HG03039 (cell line): ENCODE measurements around the gene ROBO2.
"Not testable (repeated sequence)": the region's sequence is repeated elsewhere in the genome, so short reads cannot be mapped to it uniquely, and the experiment has no call there.

ENCODE experiments used
- ATAC-seq: cut with Tn5 transposase; IDR thresholded peaks from one replicate; pipeline ENCODE4 v1.9.1; 2021; ENCODE audit warnings: mild to moderate bottlenecking, moderate library complexity; ENCODE audit not compliant: unreplicated experiment

The ROBO2 gene

GRCh38 chr3:77381431-77381830, 341.5 kb downstream of the ROBO2 start:
- ATAC-seq: no peak

- no peak for ATAC-seq
These were observed 352.3 kb downstream of the ROBO2 start for GRCh38 chr3:77392181-77392580.

DNA sequence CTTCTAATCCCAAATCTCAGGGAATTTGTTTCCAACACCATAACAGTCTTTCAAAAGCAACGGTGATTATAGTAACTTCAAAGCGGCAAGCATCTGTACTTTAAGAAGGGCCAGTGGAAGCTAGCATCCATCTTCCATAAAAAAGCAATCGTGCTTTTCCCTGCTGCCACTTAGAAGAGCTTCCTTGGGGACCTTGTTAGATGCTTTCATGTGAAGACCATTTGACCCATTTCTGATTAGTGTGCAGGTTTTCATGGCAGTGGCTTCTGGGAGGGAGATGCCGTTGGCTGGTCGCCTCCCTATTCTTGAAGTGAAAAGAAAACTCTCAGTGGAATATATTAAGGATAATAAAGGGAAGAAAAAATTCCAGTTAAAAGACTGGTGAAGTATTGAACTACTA, 354.1 kb downstream of the ROBO2 start:
- ATAC-seq: no peak

DNA sequence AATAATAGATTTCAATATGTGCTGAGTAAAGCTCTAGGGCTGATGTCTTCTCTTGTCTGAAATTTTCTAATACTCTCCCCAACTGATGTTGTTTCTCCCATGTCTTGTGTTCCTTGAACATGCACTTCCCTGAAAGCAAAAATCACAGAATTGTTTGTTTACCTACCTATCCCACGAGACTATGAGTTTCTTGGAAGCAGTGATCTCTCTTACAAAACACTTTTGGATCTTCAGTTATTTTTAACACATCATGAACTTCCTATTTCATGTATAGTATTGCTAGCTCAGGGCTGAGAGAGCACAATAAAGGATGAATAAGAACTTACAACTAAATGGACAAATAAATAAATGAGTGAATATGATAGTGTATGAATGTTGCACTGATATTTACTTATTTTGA, 365.0 kb downstream of the ROBO2 start:
- no peak for ATAC-seq

DNA sequence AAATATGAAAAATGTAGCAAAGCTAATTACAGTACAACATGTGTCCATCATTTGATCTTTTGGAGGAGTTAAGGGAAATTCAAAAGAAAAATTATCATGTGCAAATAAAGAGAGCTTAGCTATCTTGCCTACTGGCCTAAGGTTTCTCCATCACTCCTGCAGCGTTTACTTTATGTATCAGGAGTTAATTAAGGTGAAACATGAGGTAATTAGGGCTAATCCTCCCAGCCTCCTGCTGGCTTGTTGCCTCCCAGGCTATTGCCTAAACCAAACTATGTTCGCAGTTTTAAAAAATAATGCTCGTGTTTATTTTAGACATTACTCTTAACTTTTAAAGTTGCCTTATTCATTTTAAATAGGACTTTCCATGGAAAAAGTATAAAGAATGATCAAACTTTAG, 367.5 kb downstream of the ROBO2 start:
- ATAC-seq: no peak

DNA sequence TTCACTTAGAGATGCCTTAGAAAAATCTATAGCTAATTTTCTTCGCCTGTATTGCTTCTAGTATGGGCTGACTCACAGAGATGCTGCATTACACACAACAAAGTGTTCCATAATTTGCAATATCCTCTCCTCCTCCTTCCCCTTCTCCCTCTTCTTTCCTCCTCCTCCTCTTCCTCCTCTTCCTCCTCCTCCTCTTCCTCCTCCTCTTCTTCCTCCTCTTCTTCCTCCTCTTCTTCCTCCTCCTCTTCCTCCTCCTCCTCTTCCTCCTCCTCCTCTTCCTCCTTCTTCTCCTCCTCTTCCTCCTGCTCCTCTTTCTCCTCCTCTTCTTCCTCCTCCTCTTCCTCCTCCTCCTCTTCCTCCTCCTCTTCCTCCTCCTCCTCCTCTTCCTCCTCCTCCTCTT, 370.4 kb downstream of the ROBO2 start:
- not testable (repeated sequence) for ATAC-seq

DNA sequence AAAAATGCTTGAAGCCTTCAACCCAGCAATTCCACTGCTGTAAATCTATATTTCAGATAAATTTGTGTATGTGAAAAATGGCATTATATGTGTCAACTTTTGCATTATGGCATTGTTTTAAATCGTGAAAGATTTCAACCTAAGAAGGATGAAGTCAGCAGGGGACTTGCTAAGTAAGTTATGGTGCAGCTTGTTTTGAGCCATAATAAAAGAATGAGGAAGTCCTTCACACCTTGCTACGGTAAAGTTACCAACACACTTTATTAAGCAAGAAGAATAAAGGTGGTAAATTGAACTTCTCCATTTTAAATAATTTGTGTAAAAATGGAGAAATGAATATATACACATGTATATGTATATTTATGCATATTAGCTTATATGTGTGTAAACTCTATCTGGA, 371.4 kb downstream of the ROBO2 start:
- ATAC-seq: no peak

GRCh38 chr3:77412021-77412438, 372.1 kb downstream of the ROBO2 start:
- ATAC-seq: no peak

- no peak for ATAC-seq
These were observed 372.7 kb downstream of the ROBO2 start for GRCh38 chr3:77412584-77412983.

DNA sequence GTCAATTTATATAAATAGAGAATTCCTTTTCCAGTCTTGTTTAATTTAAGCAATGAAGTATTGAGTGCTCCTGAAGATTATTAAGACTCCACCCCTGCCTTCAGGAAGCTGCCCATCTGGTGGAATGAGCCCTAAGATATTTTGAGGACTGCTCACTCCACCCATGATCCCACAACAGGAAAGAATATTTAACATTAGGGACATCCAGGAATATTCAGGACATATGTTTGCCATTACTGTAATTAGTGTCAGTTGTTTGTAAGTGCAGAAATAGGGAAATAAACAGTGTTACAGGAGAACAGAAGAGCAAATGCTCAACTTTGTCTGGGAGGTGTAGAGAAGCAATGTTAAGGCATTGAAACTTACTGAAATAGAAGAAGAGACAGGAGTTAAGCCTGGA, 375.0 kb downstream of the ROBO2 start:
- no peak for ATAC-seq

- ATAC-seq: no peak
These were observed 380.4 kb downstream of the ROBO2 start for GRCh38 chr3:77420336-77420735.

DNA sequence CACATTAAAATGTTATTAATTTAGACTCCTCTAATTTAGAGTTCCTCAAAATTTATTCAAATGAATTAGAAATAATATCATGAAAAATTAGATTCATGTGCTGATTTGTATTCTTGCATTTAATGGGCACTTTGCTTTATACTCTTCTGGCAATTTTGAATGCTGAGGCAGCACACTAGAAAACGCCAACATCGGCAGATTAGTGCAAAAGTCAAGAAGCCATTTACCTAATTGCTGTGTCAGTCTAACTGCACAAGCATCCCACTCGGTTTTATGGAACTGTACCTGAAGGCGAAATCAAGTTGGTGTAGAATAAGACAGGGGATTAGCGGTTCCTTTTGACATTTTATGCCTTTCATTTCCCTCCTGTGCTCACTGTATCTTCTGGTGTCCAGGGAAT, 382.0 kb downstream of the ROBO2 start:
- ATAC-seq: no peak

DNA sequence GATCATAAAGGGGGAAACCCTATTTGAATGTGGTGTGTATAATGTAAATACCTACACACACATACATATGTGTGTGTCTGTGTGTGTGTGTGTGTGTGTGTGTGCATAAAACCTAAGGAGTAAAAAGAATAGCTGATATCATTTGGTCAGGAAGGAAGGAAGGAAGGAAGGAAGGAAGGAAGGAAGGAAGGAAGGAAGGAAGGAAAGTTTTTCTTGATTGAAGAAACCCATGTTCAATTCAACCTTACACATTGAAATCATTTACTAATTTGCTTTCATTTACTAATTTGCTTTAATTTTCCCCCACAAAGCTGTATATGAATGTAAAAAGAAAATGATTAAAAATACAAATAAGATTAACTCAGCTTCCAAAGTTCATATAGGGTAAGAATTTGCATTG, 386.6 kb downstream of the ROBO2 start:
- no peak for ATAC-seq

- ATAC-seq: no peak
These were observed 387.6 kb downstream of the ROBO2 start for GRCh38 chr3:77427528-77427927.

DNA sequence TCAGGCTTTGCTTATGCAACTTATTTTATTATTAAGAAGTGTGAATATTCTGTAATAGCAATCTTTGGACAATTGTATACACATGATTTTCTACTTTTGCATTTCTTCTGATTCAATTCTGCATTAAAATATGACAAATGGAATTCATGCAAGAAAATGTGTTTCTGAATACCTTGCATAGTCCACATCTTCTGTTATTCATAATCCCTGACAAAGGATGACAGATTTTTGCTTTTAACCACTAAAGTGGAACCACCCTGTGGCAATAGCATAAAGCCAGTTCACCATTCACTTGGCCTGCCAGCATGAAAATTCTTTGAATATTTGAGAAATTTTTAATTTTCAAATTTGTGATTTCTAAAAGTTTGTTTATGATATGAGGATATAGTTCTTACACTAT, 397.0 kb downstream of the ROBO2 start:
- no peak for ATAC-seq

DNA sequence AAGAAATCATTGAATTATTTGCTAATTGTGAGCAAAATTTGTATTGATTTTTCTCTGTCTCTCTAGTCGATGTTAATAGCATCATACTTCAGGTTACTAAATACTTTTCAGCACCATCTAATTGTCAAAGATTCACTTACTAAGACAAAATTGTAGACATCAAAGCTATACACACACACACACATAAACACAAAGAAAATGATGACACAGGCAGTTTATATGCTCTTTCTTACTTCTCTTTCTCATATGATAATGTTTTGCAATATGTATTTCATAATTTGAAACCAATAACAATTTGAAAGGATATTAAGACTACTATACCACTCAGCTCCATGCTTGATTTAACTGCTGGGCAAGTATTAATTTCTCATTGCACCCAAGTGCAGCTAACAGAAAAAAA, 406.2 kb downstream of the ROBO2 start:
- no peak for ATAC-seq

GRCh38 chr3:77446761-77447160, 406.9 kb downstream of the ROBO2 start:
- no peak for ATAC-seq

DNA sequence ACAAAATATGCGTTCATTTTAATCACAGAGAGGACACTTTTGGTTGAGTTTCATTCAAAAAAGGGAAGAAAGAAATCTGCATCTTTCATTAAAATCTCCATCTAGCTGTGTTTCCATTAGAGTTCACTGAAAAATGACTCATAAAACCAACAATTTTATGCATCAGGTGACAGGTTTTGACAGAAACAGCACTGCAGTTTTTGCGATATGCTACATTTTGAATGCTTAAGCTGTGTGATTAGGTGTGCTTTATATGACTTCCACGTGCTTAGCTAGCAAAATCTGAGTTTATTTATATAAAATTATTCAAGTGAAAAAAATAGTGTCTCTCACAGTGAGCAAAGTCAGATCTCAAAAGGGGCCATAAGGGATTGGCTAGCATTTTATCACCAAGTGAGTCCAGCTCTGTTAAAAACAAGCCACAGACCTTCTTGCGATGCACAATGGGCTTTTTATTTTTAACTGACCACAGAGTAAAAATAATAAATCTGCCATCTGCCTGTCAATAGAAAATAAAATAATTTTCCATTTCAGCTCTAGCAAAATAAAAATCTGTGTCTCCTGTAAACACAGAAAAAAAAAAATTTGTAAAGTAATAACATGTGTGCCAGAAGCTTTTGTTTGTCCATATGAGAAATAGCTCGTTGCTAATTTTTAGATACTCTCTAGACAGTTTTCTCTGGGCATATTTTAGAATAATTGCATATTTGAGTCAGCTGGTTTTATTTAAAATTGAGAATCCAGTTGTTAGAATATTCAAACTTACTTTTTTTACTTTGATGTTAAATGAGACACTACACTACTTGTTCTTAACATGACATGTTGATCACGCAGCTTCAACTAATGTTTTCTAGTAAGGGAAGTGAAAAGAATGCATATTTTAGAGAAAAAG, 409.8 kb downstream of the ROBO2 start:
- ATAC-seq: no peak

- ATAC-seq: no peak
These were observed 416.5 kb downstream of the ROBO2 start for GRCh38 chr3:77456431-77456830.

- no peak for ATAC-seq
These were observed 417.0 kb downstream of the ROBO2 start for GRCh38 chr3:77456906-77457305.

DNA sequence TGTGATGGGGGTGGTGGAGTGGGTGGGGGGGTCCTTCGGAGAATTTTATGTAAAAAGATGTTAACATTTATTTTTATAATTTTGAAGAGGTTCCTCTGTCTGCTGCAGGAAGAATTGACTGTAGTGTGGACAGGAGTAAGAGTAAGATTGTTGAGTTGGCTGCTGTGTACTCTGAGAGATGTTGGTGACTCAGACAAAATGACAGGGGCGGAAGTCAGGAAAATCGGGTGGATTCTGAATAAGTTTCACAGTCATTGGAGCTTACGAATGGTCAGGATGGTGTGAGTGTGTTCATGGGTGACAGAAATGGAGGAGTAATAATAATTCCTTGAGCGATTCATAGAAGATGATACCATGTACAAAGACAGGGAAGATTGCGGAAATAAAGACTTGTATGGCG, 420.0 kb downstream of the ROBO2 start:
- no peak for ATAC-seq

GRCh38 chr3:77460326-77460725, 420.4 kb downstream of the ROBO2 start:
- no peak for ATAC-seq

DNA sequence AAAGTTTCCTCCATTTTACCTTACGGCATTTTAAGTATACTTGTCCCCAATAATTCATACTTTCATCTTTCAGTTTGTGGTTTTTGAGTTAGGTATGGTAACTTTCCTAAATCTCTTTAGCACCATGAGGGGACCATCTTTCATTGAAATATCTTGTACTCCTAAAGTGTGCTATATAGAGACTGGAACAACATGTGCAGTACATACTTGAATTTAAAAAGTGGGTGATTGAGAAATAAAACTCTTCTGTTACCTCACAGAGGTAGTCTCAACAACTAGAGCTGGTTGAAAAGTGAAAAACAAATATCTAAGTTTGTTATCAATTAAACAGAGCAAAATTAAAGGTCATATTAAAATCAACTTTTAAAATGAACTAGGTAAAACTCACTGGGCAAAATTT, 423.1 kb downstream of the ROBO2 start:
- ATAC-seq: no peak
